SH-SY5Y (cell line): ENCODE data around the gene TMEM272.

Experiments used
- GATA2 ChIP-seq: IDR thresholded peaks from 2 replicates; pipeline ENCODE4 v1.6.1; 2011; ENCODE audit warnings: mild to moderate bottlenecking, low read depth, low read length
- GATA3 ChIP-seq: IDR thresholded peaks from 2 replicates; pipeline ENCODE4 v1.6.1; 2011; ENCODE audit warnings: low read depth, mild to moderate bottlenecking, low read length, moderate library complexity

DNA sequence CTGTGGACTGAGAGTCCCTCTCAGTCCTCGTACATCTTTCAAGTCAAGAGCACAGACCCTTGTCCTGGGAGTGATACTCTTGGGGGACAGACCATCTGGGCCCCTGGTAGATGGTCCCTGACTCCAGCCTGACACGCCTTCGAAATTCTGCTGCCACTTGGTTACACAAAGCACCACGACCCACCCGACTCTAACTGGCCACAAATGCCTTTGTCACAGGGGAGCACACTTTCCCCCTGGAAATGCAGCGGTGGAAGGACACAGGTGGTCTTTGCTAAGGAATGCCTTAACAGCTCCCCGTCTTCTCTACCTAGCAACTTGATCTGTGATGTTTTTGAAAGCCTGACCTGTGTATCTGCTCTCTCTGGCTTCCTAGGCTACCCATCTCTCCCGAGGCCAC is 27.3 kb downstream of the TMEM272 start:
- no peak for TF ChIP-seq GATA2
- no peak for TF ChIP-seq GATA3
